ENCODE measurements around the gene PSMB9. TPM values are rescaled to one million over a fixed set of nuclear protein-coding genes. Genes with fewer than 3 reads are reported as not detected.
"Not testable (repeated sequence)": the region's sequence is repeated elsewhere in the genome, so short reads cannot be mapped to it uniquely, and the experiment has no call there.

The PSMB9 gene
- total RNA-seq, 2 experiments from 2014 or later, result 402 to 473 TPM

GRCh38 chr6:32855467-32856174 is 1.6 kb downstream of the PSMB9 start:
- ATAC-seq (no peak), DNase-seq (no peak)
- Mint-ChIP-seq H3K4me3 (peak overlapping the region; percentile 99), H3K36me3 (peaks cover 81% of the 10 kb centered on the region), H3K27ac (peak overlapping the region; percentile 100), H3K9me3 (ENCODE audit: low read depth) (no peaks in the 10 kb centered on the region), H3K27me3 (no peaks in the 10 kb centered on the region), H3K4me1 (peaks cover 58% of the 10 kb centered on the region)
- CTCF ChIA-PET, result interaction anchor here (0.7 to 8.0 kb wide), 14 partner anchors 10 to 129 kb away, joined by 3 to 318 read pairs (median 5); partner anchors contain the start of genes HLA-DMA, PSMB8 and TAP2

- peaks cover 53% of the 10 kb centered on the region for H3K4me1 Mint-ChIP-seq
- CTCF ChIA-PET, result interaction anchor here (0.7 to 8.0 kb wide), 10 partner anchors 11 to 662 kb away, joined by 3 to 318 read pairs (median 6); partner anchors contain the start of genes HLA-DMA, PSMB8 and TAP2
- peak overlapping the region; percentile 67 for H3K27ac Mint-ChIP-seq
- peaks cover 77% of the 10 kb centered on the region for H3K36me3 Mint-ChIP-seq
- no peak for ATAC-seq
- H3K4me3 Mint-ChIP-seq, result peak overlapping the region; percentile 28
- H3K9me3 Mint-ChIP-seq (ENCODE audit: low read depth), result no peaks in the 10 kb centered on the region
- DNase-seq, result no peak
- no peaks in the 10 kb centered on the region for H3K27me3 Mint-ChIP-seq
These were observed 3.3 kb downstream of the PSMB9 start for GRCh38 chr6:32857156-32857891.

GRCh38 chr6:32858194-32858593 is 4.2 kb downstream of the PSMB9 start:
- no peak for DNase-seq
- Mint-ChIP-seq H3K4me1 (peaks cover 56% of the 10 kb centered on the region), H3K36me3 (peaks cover 76% of the 10 kb centered on the region), H3K27me3 (no peaks in the 10 kb centered on the region), H3K27ac (peak overlapping the region; percentile 67), H3K9me3 (ENCODE audit: low read depth) (no peaks in the 10 kb centered on the region), H3K4me3 (peak overlapping the region; percentile 28)
- ATAC-seq, result no peak
- CTCF ChIA-PET, result interaction anchor here (1.3 to 8.0 kb wide), 9 partner anchors 9 to 663 kb away, joined by 3 to 318 read pairs (median 7); partner anchors contain the start of genes PSMB8 and TAP2

DNA sequence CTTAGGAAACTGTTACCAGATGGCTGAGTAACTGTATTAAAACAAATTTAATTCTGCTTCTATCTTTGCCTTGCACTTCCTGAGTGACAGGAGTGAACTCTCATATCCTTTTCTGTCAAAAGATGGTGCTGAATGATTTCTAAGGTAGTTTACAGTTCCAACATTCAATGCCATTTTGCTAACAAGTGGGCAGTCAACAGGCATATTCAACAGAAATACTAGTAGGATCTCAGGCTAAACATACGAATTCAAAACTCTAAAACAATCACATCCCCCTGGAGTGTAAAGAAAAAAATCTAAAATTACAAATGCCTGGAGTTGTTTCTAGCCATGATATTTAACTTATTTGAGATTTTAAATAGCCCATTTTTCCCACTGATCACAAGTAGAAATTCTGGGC is 6.7 kb downstream of the PSMB9 start:
- CTCF ChIA-PET, result interaction anchor here (1.1 to 8.0 kb wide), 4 partner anchors 7 to 73 kb away, joined by 3 to 318 read pairs (median 64); partner anchors contain the start of gene TAP2
- ATAC-seq (no peak), DNase-seq (no peak)
- H3K36me3 Mint-ChIP-seq, result peaks cover 67% of the 10 kb centered on the region
- no peak overlapping the region for H3K4me3 Mint-ChIP-seq
- H3K4me1 Mint-ChIP-seq, result peaks cover 59% of the 10 kb centered on the region
- no peaks in the 10 kb centered on the region for H3K9me3 Mint-ChIP-seq (ENCODE audit: low read depth)
- H3K27me3 Mint-ChIP-seq, result no peaks in the 10 kb centered on the region
- H3K27ac Mint-ChIP-seq, result peak overlapping the region; percentile 22

DNA sequence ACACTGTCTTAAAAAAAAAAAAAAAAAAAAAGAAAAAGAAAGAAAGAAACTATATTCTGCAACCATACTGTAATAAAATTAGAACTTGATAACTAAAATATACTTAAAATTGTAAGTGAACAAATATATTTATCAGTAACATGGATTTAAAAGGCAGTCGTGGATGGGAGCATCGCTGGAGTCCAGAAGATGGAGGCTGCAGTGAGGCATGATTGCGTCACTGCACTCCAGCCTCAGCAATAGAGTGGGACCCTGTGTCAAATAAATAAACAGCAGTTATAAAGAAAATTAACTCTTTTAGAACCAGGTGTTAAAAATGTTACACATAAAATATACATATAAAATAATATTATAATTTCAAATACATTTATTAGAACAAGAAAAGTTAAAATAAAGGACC is 8.7 kb downstream of the PSMB9 start:
- peaks cover 59% of the 10 kb centered on the region for H3K4me1 Mint-ChIP-seq
- CTCF ChIA-PET, result interaction anchor here (0.6 to 15.4 kb wide), 4 partner anchors 12 to 122 kb away, joined by 3 to 289 read pairs (median 6); partner anchors contain the start of genes PSMB8 and TAP2
- H3K27me3 Mint-ChIP-seq, result no peaks in the 10 kb centered on the region
- peaks cover 49% of the 10 kb centered on the region for H3K36me3 Mint-ChIP-seq
- H3K9me3 Mint-ChIP-seq (ENCODE audit: low read depth), result no peaks in the 10 kb centered on the region
- no peak overlapping the region for H3K27ac Mint-ChIP-seq
- no peak overlapping the region for H3K4me3 Mint-ChIP-seq
- DNase-seq (no peak), ATAC-seq (no peak)

- peaks cover 23% of the 10 kb centered on the region for H3K36me3 Mint-ChIP-seq
- H3K4me3 Mint-ChIP-seq, result no peak overlapping the region
- CTCF ChIA-PET, result interaction anchor here (4.5 to 15.4 kb wide), 2 partner anchors 9 to 24 kb away, joined by 124 to 289 read pairs; partner anchors contain the start of genes PSMB8, PSMB9, TAP1 and TAP2
- peaks cover 6% of the 10 kb centered on the region for H3K27me3 Mint-ChIP-seq
- H3K27ac Mint-ChIP-seq, result peak overlapping the region; percentile 84
- DNase-seq, result no peak
- no peak for ATAC-seq
- no peaks in the 10 kb centered on the region for H3K9me3 Mint-ChIP-seq (ENCODE audit: low read depth)
- peaks cover 42% of the 10 kb centered on the region for H3K4me1 Mint-ChIP-seq
These were observed 11.9 kb downstream of the PSMB9 start for GRCh38 chr6:32865724-32866443.

GRCh38 chr6:32867022-32867477 is 13.1 kb downstream of the PSMB9 start:
- ATAC-seq (peak; percentile 62), DNase-seq (no peak)
- Mint-ChIP-seq H3K9me3 (ENCODE audit: low read depth) (no peaks in the 10 kb centered on the region), H3K4me3 (no peak overlapping the region), H3K36me3 (peaks cover 15% of the 10 kb centered on the region), H3K27me3 (peaks cover 9% of the 10 kb centered on the region), H3K4me1 (peaks cover 38% of the 10 kb centered on the region), H3K27ac (peak overlapping the region; percentile 84)
- CTCF ChIA-PET, result interaction anchor here (0.9 to 15.4 kb wide), 22 partner anchors 10 to 453 kb away, joined by 3 to 289 read pairs (median 8); partner anchors contain the start of genes BRD2, HLA-DMA, PSMB8 and PSMB9

DNA sequence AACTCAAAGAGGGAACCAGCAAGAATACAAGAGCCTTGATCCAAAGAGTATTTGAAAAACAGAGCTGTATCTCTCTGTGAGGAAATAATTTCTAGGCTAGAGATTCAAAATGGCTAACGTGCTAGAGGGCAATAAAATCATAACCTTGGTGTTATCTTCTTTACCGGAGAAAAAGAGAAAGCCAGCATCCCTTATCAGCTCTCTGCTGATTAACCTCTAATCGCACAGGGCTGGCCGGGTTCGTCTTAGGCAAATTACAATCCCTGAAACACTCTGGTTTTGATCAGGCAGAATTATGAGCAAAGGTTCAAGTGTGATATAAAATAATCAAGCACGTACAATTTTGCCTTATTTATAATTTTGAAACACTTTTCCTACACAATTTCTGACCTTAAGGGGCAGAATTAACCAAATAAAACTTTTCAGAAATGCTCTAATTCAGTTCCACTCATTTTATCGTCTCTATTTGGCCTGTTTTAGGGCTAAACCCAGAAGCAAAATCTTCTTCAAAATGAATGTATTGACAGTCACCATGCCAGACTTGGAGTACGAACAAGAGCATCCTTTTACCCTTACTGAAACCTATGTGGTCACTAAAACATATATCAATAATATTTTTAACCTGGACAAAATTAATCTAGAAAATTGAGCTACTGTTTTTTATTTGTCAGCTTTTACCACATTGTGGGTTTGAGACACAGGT is 13.7 kb downstream of the PSMB9 start:
- CTCF ChIA-PET, result interaction anchor here (0.7 to 15.4 kb wide), 43 partner anchors 11 to 458 kb away, joined by 3 to 289 read pairs (median 6); partner anchors contain the start of genes BRD2, HLA-DMA, HLA-DMB and HLA-DRA
- Mint-ChIP-seq H3K4me1 (peaks cover 38% of the 10 kb centered on the region), H3K27me3 (peaks cover 9% of the 10 kb centered on the region), H3K27ac (peak overlapping the region; percentile 84), H3K36me3 (peaks cover 14% of the 10 kb centered on the region), H3K9me3 (ENCODE audit: low read depth) (no peaks in the 10 kb centered on the region), H3K4me3 (no peak overlapping the region)
- DNase-seq (no peak), ATAC-seq (peak; percentile 35)

DNA sequence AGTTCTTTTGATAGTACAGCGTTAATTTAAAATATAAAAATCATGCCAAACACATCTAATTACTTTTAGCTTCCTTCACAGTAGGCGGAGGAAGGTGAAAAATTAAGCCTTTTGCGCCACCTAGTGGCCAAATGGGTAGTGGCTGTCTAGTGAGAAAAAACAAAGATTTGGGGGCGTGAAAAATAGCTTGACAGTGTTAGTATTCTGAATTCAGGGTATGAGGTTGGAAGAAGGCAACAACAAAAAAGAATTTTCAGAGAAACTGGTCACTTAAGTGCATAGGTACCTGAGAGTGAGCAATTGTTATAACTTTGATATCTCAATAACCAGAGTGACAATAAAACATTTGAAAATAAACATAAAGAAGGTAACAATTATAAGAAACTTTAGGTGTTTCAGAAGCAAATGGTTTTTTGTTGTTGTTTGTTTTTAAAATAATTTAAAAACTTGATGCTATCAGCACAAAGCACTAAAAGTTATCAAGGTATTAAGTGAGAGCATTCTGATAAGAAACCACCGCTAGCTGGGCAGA is 14.3 kb downstream of the PSMB9 start:
- Mint-ChIP-seq H3K4me1 (peaks cover 34% of the 10 kb centered on the region), H3K27me3 (peaks cover 9% of the 10 kb centered on the region), H3K27ac (no peak overlapping the region), H3K9me3 (ENCODE audit: low read depth) (no peaks in the 10 kb centered on the region), H3K36me3 (peaks cover 13% of the 10 kb centered on the region), H3K4me3 (no peak overlapping the region)
- DNase-seq (peak; percentile 91), ATAC-seq (peak; percentile 85)
- CTCF ChIA-PET, result interaction anchor here (0.7 to 15.4 kb wide), 43 partner anchors 12 to 459 kb away, joined by 3 to 289 read pairs (median 6); partner anchors contain the start of genes BRD2, HLA-DMA, HLA-DMB and HLA-DRA

DNA sequence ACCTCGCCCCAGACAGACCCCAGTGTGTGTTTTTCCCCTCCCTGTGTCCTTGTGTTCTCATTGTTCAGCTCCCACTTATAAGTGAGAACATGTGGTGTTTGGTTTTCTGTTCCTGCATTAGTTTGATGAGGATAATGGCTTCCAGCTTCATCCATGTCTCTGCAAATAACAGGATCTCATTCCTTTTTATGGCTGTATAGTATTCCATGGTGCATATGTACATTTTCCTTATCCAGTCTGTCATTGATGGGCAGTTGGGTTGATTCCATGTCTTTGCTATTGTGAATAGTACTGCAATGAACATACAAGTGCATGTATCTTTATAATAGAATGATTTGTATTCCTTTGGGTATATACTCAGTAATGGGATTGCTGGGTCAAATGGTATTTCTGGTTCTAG is 20.0 kb downstream of the PSMB9 start:
- ATAC-seq; H3K27ac Mint-ChIP-seq; DNase-seq; H3K4me1 Mint-ChIP-seq; H3K9me3 Mint-ChIP-seq (ENCODE audit: low read depth); H3K36me3 Mint-ChIP-seq; H3K4me3 Mint-ChIP-seq: not testable (repeated sequence)
- CTCF ChIA-PET, result interaction anchor here (8.5 to 15.4 kb wide), 2 partner anchors 32 to 111 kb away, joined by 46 to 289 read pairs; partner anchors contain the start of genes PSMB8 and TAP2
- peaks cover 22% of the 10 kb centered on the region for H3K27me3 Mint-ChIP-seq

DNA sequence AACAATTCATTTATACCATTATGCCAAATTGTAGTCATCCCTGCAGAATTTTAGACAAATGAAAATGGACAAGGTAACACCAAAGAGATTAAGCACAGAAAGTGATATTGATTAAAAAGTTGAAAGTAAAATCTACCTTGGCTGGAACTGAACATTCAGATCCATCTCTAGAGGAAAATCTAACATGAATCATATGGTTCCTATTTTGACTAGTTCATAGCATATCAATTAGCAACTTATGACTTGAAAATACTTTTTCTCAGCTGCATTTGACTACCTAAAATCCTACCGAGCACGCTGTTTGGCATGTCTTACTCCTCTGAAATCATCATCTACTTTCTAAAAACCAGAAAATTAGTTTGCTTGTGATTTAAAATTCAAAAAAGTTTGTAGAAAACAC is 22.6 kb downstream of the PSMB9 start:
- peaks cover 2% of the 10 kb centered on the region for H3K4me1 Mint-ChIP-seq
- no peak overlapping the region for H3K27ac Mint-ChIP-seq
- no peak overlapping the region for H3K4me3 Mint-ChIP-seq
- ATAC-seq, result no peak
- H3K27me3 Mint-ChIP-seq, result peaks cover 12% of the 10 kb centered on the region
- H3K9me3 Mint-ChIP-seq (ENCODE audit: low read depth), result peaks cover 3% of the 10 kb centered on the region
- DNase-seq, result no peak
- H3K36me3 Mint-ChIP-seq, result peaks cover 11% of the 10 kb centered on the region
- CTCF ChIA-PET, result interaction anchor here (1.0 to 15.4 kb wide), 7 partner anchors 7 to 108 kb away, joined by 3 to 289 read pairs (median 7); partner anchors contain the start of genes PSMB8 and TAP2

DNA sequence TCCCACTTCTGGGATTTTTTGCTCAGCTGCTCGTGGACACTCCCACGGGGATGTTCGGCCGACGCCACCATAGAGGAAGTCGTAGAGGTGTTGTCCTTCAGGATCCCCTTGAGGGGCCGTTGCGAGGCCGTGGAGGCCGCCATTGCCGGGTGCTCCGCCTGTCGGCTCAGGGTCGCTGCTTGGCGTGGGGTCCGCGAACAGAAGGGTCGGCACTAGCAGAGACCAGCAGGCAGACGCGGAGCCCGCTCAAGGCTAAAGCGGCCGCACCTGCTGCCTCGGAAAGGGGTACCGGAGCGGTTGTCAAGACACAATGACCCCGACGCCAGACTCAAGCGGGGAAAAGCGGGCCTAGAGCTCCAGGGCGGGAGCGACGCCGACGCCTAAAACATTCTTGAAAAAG is 25.7 kb downstream of the PSMB9 start:
- CTCF ChIA-PET, result interaction anchor here (1.0 to 8.5 kb wide), 3 partner anchors 10 to 105 kb away, joined by 3 to 46 read pairs (median 40); no protein-coding TSS in a partner anchor
- Mint-ChIP-seq H3K36me3 (peaks cover 3% of the 10 kb centered on the region), H3K9me3 (ENCODE audit: low read depth) (no peaks in the 10 kb centered on the region), H3K4me1 (peaks cover 3% of the 10 kb centered on the region), H3K27me3 (peaks cover 9% of the 10 kb centered on the region), H3K27ac (no peak overlapping the region), H3K4me3 (no peak overlapping the region)
- DNase-seq (no peak), ATAC-seq (no peak)

Data from activated CD8-positive, alpha-beta memory T cell treated with anti-CD3 and anti-CD28 coated beads, Interleukin-2, amount 10 ng/mL, durations not matched to agents 7 days and 5 days (primary cell).